ENCODE results near the gene DAP. TPM values are rescaled to one million over a fixed set of nuclear protein-coding genes. Genes with fewer than 3 reads are reported as not detected.

DAP gene
- total RNA-seq, 3 donors from 2014 or later, result 60.8 to 63.8 (median 61.9) TPM

GRCh38 chr5:10673407-10673806 lies 87.6 kb downstream of the DAP start:
- H3K27me3 ChIP-seq, result no peaks in the 10 kb centered on the region
- DNase-seq (ENCODE audit: low spot score in 2 of 2), result no peak
- TF ChIP-seq CTCF (IDR thresholded peaks at IDR 0.05) (no peak), POLR2AphosphoS5 (IDR thresholded peaks at IDR 0.05) (no peak), POLR2A (IDR thresholded peaks at IDR 0.05) (no peak)
- no peaks in the 10 kb centered on the region for H3K4me1 ChIP-seq
- intact Hi-C loops (cut with DNase I; ENCODE audit: low total_unique reads), result no loop called here
- no peaks in the 10 kb centered on the region for H3K9me3 ChIP-seq
- H3K4me3 ChIP-seq, result no peak overlapping the region
- no peaks in the 10 kb centered on the region for H3K36me3 ChIP-seq
- H3K27ac ChIP-seq, result no peak overlapping the region

GRCh38 chr5:10673017-10673389 lies 88.0 kb downstream of the DAP start:
- Histone ChIP-seq H3K9me3 (no peaks in the 10 kb centered on the region), H3K36me3 (no peaks in the 10 kb centered on the region), H3K4me1 (no peaks in the 10 kb centered on the region), H3K27ac (no peak overlapping the region), H3K27me3 (no peaks in the 10 kb centered on the region), H3K4me3 (no peak overlapping the region)
- no peak for DNase-seq (ENCODE audit: low spot score in 2 of 2)
- intact Hi-C loops (cut with DNase I; ENCODE audit: low total_unique reads), result no loop called here
- TF ChIP-seq CTCF (IDR thresholded peaks at IDR 0.05) (no peak), POLR2AphosphoS5 (IDR thresholded peaks at IDR 0.05) (no peak), POLR2A (IDR thresholded peaks at IDR 0.05) (no peak)

GRCh38 chr5:10672146-10673016 lies 88.7 kb downstream of the DAP start:
- Histone ChIP-seq H3K9me3 (no peaks in the 10 kb centered on the region), H3K4me3 (no peak overlapping the region), H3K27me3 (no peaks in the 10 kb centered on the region), H3K27ac (no peak overlapping the region), H3K36me3 (no peaks in the 10 kb centered on the region), H3K4me1 (no peaks in the 10 kb centered on the region)
- intact Hi-C loops (cut with DNase I; ENCODE audit: low total_unique reads), result no loop called here
- TF ChIP-seq CTCF (IDR thresholded peaks at IDR 0.05) (no peak), POLR2AphosphoS5 (IDR thresholded peaks at IDR 0.05) (no peak)
- no peak for DNase-seq (ENCODE audit: low spot score in 2 of 2)

- H3K9me3 ChIP-seq, result no peaks in the 10 kb centered on the region
- H3K27me3 ChIP-seq, result no peaks in the 10 kb centered on the region
- H3K27ac ChIP-seq, result no peak overlapping the region
- no peaks in the 10 kb centered on the region for H3K4me1 ChIP-seq
- H3K4me3 ChIP-seq, result no peak overlapping the region
- no peak for DNase-seq (ENCODE audit: low spot score in 2 of 2)
- TF ChIP-seq POLR2AphosphoS5 (IDR thresholded peaks at IDR 0.05), result no peak
- H3K36me3 ChIP-seq, result no peaks in the 10 kb centered on the region
- intact Hi-C loops (cut with DNase I; ENCODE audit: low total_unique reads), result no loop called here
Observed at GRCh38 chr5:10671041-10672008, 89.7 kb downstream of the DAP start.

GRCh38 chr5:10669983-10670382 lies 91.1 kb downstream of the DAP start:
- intact Hi-C loops (cut with DNase I; ENCODE audit: low total_unique reads), result no loop called here
- DNase-seq (ENCODE audit: low spot score in 2 of 2), result no peak
- no peak overlapping the region for H3K27ac ChIP-seq

More at GRCh38 chr5:10669983-10670382, 91.1 kb downstream of the DAP start:
- no peaks in the 10 kb centered on the region for H3K27me3 ChIP-seq
- H3K9me3 ChIP-seq, result no peaks in the 10 kb centered on the region
- TF ChIP-seq POLR2A (IDR thresholded peaks at IDR 0.05) (no peak), CTCF (IDR thresholded peaks at IDR 0.05) (no peak), POLR2AphosphoS5 (IDR thresholded peaks at IDR 0.05) (no peak)
- no peak overlapping the region for H3K4me3 ChIP-seq
- H3K4me1 ChIP-seq, result no peaks in the 10 kb centered on the region
- no peaks in the 10 kb centered on the region for H3K36me3 ChIP-seq
